ENCODE results near the gene GLTP.
A peak's percentile ranks its signal among the peaks of the same experiment; 100 is the strongest.

Gene GLTP

DNA sequence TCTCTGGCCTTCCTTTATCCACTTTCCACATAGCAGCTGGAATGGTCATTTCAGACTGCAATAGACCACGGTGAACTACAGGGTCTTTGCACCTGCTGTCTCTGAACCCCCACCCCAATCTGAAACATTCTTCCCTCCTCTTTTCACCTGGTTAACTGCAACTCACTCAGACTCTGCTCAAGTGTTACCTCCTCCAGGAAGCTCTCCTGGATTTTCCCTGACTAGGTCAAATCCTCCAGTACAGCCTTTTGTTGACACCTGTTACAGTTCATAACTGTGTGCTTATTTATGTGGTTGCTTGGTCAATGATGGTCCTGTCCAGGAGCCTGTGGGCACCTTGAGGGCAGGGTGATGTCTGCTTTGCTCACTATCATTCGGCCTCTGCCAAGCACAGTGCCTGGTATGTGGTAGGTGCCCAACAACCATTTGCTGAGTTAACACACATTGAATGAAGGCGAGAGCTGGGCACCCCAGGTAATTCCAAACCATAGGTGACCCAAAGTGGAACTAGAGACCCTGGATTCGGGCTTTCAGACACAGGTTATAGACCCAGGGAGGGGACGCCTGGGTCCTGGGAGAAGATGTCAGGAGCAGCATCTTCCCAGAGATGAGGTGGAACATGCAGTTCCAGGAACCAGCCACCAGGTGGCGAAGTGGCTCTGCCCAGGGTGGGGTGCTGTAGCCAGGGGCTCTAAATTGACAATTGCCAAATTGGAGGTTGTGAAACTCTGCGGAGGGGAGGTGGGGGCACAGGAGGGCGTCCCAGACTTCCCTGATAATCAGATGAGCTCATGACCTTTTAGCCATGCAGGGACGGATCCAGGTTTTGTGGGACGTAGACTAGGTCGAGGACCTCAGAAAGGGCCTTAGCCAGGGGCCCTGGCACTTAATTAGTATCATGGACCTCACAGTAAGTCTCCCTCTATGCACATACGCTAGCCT is 75.2 kb downstream of the GLTP start:
- Histone ChIP-seq H3K9me3 (ENCODE audit: insufficient read depth, low read length) (no peaks in the 10 kb centered on the region), H3K79me2 (ENCODE audit: insufficient read depth, low read length) (no peaks in the 10 kb centered on the region), H3K4me2 (ENCODE audit: low read depth, low read length, poor library complexity, severe bottlenecking) (no peak overlapping the region), H3F3A (ENCODE audit: insufficient read depth) (no peaks in the 10 kb centered on the region), H3K36me3 (ENCODE audit: low read length) (no peaks in the 10 kb centered on the region), H3K4me3 (ENCODE audit: insufficient read depth, low read length, poor library complexity, severe bottlenecking) (no peak overlapping the region), H2AFZ (ENCODE audit: low read depth, low read length, severe bottlenecking) (no peak overlapping the region), H3K9me2 (replicated peaks; ENCODE audit: insufficient read depth, low read length) (no peaks in the 10 kb centered on the region), H3K27ac (ENCODE audit: low read depth, low read length) (no peak overlapping the region), H3K9ac (ENCODE audit: low read length) (no peak overlapping the region), H4K20me1 (ENCODE audit: low read depth, low read length) (no peaks in the 10 kb centered on the region), H3K27me3 (ENCODE audit: low read length) (no peaks in the 10 kb centered on the region)
- TF ChIP-seq, protein P1, sequence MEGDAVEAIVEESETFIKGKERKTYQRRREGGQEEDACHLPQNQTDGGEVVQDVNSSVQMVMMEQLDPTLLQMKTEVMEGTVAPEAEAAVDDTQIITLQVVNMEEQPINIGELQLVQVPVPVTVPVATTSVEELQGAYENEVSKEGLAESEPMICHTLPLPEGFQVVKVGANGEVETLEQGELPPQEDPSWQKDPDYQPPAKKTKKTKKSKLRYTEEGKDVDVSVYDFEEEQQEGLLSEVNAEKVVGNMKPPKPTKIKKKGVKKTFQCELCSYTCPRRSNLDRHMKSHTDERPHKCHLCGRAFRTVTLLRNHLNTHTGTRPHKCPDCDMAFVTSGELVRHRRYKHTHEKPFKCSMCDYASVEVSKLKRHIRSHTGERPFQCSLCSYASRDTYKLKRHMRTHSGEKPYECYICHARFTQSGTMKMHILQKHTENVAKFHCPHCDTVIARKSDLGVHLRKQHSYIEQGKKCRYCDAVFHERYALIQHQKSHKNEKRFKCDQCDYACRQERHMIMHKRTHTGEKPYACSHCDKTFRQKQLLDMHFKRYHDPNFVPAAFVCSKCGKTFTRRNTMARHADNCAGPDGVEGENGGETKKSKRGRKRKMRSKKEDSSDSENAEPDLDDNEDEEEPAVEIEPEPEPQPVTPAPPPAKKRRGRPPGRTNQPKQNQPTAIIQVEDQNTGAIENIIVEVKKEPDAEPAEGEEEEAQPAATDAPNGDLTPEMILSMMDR (IDR thresholded peaks at IDR 0.05; ENCODE audit: insufficient read depth, low read length, poor library complexity, severe bottlenecking): peak; percentile 79
- TF ChIP-seq EZH2phosphoT487 (conservative IDR thresholded peaks at IDR 0.05; ENCODE audit: low read length): no peak

DNA sequence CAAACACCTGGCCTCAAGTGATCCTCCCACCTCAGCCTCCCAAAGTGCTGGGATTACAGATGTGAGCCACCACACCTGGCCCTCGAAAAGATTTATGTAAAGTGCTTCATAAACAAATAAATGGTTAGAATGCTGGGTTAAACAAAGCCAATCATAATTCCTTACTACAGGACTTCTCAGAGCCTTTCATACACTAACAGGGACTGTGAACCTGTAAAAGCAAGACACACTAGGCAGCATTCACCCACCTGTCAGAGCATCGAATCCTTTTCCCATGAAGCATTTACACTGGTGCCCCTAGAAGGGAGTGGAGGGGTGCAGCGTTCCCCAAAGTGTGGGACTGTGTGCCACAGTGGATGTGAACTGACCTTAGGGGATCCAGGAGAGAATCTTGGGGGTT is 76.7 kb downstream of the GLTP start:
- TF ChIP-seq, protein P1 (IDR thresholded peaks at IDR 0.05; ENCODE audit: insufficient read depth, low read length, poor library complexity, severe bottlenecking): no peak
- no peak for TF ChIP-seq EZH2phosphoT487 (conservative IDR thresholded peaks at IDR 0.05; ENCODE audit: low read length)
- H3K27me3 ChIP-seq (ENCODE audit: low read length): no peaks in the 10 kb centered on the region

DNA sequence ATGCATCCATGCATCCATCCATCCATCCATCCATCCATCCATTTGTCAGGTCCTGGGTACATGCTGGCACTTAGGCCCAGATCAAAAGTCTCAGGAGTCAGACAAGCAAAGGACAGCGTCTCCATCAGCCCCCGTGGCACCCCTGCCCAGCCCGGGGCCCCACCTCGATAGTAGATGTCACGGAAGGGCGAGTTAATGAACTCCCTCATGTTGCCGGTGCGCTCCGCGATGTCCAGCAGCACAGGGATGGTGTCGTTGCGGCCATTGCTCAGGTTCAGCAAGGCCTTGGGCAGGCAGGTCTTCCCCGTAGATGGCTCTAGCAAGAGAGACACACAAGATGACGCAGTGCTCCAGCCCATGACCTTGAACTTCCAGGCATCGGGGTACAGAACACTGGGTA is 77.5 kb downstream of the GLTP start:
- H3K79me2 ChIP-seq (ENCODE audit: insufficient read depth, low read length): no peaks in the 10 kb centered on the region
- no peak for TF ChIP-seq EZH2phosphoT487 (conservative IDR thresholded peaks at IDR 0.05; ENCODE audit: low read length)
- TF ChIP-seq, protein P1 (IDR thresholded peaks at IDR 0.05; ENCODE audit: insufficient read depth, low read length, poor library complexity, severe bottlenecking): no peak
- H3K4me2 ChIP-seq (ENCODE audit: low read depth, low read length, poor library complexity, severe bottlenecking): no peak overlapping the region
- no peaks in the 10 kb centered on the region for H3K27me3 ChIP-seq (ENCODE audit: low read length)
- H2AFZ ChIP-seq (ENCODE audit: low read depth, low read length, severe bottlenecking): no peak overlapping the region
- H3K9me3 ChIP-seq (ENCODE audit: insufficient read depth, low read length): no peaks in the 10 kb centered on the region
- H3K27ac ChIP-seq (ENCODE audit: low read depth, low read length): no peak overlapping the region
- no peak overlapping the region for H3K9ac ChIP-seq (ENCODE audit: low read length)
- no peak overlapping the region for H3K4me3 ChIP-seq (ENCODE audit: insufficient read depth, low read length, poor library complexity, severe bottlenecking)
- no peaks in the 10 kb centered on the region for H4K20me1 ChIP-seq (ENCODE audit: low read depth, low read length)
- no peaks in the 10 kb centered on the region for H3F3A ChIP-seq (ENCODE audit: insufficient read depth)
- H3K9me2 ChIP-seq (replicated peaks; ENCODE audit: insufficient read depth, low read length): no peaks in the 10 kb centered on the region
- no peaks in the 10 kb centered on the region for H3K36me3 ChIP-seq (ENCODE audit: low read length)

More for the DNA sequence above, 76.7 kb downstream of the GLTP start:
- no peaks in the 10 kb centered on the region for H3F3A ChIP-seq (ENCODE audit: insufficient read depth)
- H3K79me2 ChIP-seq (ENCODE audit: insufficient read depth, low read length): no peaks in the 10 kb centered on the region
- no peak overlapping the region for H3K4me2 ChIP-seq (ENCODE audit: low read depth, low read length, poor library complexity, severe bottlenecking)
- H3K9me3 ChIP-seq (ENCODE audit: insufficient read depth, low read length): no peaks in the 10 kb centered on the region
- H3K36me3 ChIP-seq (ENCODE audit: low read length): no peaks in the 10 kb centered on the region
- no peak overlapping the region for H2AFZ ChIP-seq (ENCODE audit: low read depth, low read length, severe bottlenecking)
- H3K27ac ChIP-seq (ENCODE audit: low read depth, low read length): no peak overlapping the region
- H3K9me2 ChIP-seq (replicated peaks; ENCODE audit: insufficient read depth, low read length): no peaks in the 10 kb centered on the region
- no peak overlapping the region for H3K9ac ChIP-seq (ENCODE audit: low read length)
- H4K20me1 ChIP-seq (ENCODE audit: low read depth, low read length): no peaks in the 10 kb centered on the region
- no peak overlapping the region for H3K4me3 ChIP-seq (ENCODE audit: insufficient read depth, low read length, poor library complexity, severe bottlenecking)
